ENCODE data around the gene UBE2L5.

UBE2L5 gene

GRCh38 chr13:30406779-30407416 lies 15.4 kb upstream of the UBE2L5 start:
- no peak for DNase-seq (ENCODE audit: low spot score)

GRCh38 chr13:30408319-30409101 lies 13.8 kb upstream of the UBE2L5 start:
- DNase-seq (ENCODE audit: low spot score): no peak

GRCh38 chr13:30409886-30410704 lies 12.2 kb upstream of the UBE2L5 start:
- DNase-seq (ENCODE audit: low spot score): peak; percentile 42

GRCh38 chr13:30410705-30411125 lies 11.6 kb upstream of the UBE2L5 start:
- DNase-seq (ENCODE audit: low spot score): no peak

GRCh38 chr13:30412346-30412745 lies 9.9 kb upstream of the UBE2L5 start:
- DNase-seq (ENCODE audit: low spot score): no peak

- no peak for DNase-seq (ENCODE audit: low spot score)
Observed at GRCh38 chr13:30413842-30414241, 8.5 kb upstream of the UBE2L5 start.

- no peak for DNase-seq (ENCODE audit: low spot score)
Observed at GRCh38 chr13:30415430-30416030, 6.8 kb upstream of the UBE2L5 start.

- no peak for DNase-seq (ENCODE audit: low spot score)
Observed at GRCh38 chr13:30416471-30416870, 5.8 kb upstream of the UBE2L5 start.

- DNase-seq (ENCODE audit: low spot score): no peak
Observed at GRCh38 chr13:30418075-30418716, 4.1 kb upstream of the UBE2L5 start.

- DNase-seq (ENCODE audit: low spot score): no peak
Observed at GRCh38 chr13:30418717-30419459, 3.4 kb upstream of the UBE2L5 start.

GRCh38 chr13:30421093-30422053 lies 920 bp upstream of the UBE2L5 start:
- DNase-seq (ENCODE audit: low spot score): peak; percentile 70

GRCh38 chr13:30423891-30424290 lies 1.6 kb downstream of the UBE2L5 start:
- DNase-seq (ENCODE audit: low spot score): no peak

GRCh38 chr13:30429235-30429634 lies 6.9 kb downstream of the UBE2L5 start:
- DNase-seq (ENCODE audit: low spot score): no peak

- DNase-seq (ENCODE audit: low spot score): peak; percentile 93
Observed at GRCh38 chr13:30429721-30430694, 7.7 kb downstream of the UBE2L5 start.

- DNase-seq (ENCODE audit: low spot score): no peak
Observed at GRCh38 chr13:30431269-30431940, 9.1 kb downstream of the UBE2L5 start.

- DNase-seq (ENCODE audit: low spot score): no peak
Observed at GRCh38 chr13:30435911-30436451, 13.7 kb downstream of the UBE2L5 start.

GRCh38 chr13:30437177-30437576 lies 14.9 kb downstream of the UBE2L5 start:
- DNase-seq (ENCODE audit: low spot score): no peak

- DNase-seq (ENCODE audit: low spot score): no peak
Observed at GRCh38 chr13:30438286-30438685, 16.0 kb downstream of the UBE2L5 start.

Measured in RKO (cell line).